ENCODE results near the gene ADD2.
"Not testable (repeated sequence)": the region's sequence is repeated elsewhere in the genome, so short reads cannot be mapped to it uniquely, and the experiment has no call there.

The ADD2 gene

DNA sequence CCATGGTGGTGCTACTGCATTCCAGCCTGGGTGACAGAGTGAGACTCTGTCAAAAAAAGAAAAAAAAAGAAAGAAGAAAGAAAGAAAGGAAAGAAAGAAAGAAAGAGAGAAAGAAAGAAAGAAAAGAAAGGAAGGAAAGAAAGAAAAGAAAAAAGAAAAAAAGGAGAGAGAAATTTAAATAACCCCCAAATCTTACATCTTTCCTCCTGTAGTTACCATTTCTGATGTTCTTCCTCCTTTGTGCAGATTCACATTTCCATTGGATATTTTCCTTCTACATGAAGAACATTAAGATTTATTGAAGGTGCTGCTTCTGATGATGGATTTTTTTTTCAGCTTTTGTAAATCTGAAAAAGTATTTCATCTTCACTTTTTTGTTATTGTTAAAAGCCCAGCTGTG, 117.0 kb downstream of the ADD2 start:
- in situ Hi-C loops (cut with MboI; ENCODE audit: low sequenced_read_pairs): loop anchor here (10.0 to 25.0 kb wide), 2 partner anchors 134 to 286 kb away; partner anchors contain the start of gene ATP6V1B1

DNA sequence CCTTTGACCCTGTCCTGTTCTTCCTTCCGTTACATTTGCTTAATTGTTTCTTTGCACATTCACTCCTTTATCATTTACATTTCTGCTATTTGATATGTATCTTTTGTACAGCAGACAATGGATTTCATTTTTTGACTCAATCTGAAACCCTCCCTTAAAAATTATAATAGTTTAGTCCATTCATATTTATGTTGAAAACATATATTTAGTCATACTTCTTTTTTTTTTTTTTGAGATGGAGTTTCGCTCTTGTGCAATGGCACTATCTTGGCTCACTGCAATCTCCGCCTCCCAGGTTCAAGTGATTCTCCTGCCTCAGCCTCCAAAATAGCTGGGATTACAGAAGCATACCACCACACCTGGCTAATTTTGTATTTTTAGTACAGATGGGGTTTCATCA, 119.0 kb downstream of the ADD2 start:
- in situ Hi-C loops (cut with MboI; ENCODE audit: low sequenced_read_pairs): loop anchor here (10.0 to 25.0 kb wide), 3 partner anchors 344 to 912 kb away; partner anchors contain the start of genes ANXA4, FAM136A and MXD1

DNA sequence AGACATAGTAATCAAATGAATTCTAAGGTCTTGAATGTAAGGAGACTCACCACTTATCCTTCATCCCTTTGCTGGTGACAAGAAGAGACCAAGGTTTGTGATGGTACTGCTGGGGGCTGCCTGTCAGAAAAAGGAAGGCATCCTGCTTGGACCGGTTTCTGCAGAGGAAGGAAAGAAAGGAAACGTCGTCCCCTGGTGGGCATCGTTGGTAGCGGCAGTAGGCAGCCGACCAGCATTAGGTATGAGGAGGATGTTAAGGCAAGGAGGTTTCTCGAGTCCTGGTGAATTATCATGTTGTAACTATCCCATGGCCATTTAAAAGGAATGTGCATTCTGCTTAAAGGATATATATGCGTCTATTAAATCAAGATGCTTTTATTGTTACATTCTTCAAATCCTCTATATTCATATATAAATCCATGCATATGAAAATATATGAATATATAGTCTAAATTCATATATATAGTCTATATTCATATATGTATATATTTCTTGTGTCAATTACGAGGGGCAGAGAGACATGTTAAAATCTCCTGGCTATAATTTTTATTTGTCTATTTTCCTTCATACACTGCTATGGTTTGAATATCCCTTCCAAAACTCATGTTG, 120.0 kb downstream of the ADD2 start:
- in situ Hi-C loops (cut with MboI; ENCODE audit: low sequenced_read_pairs): loop anchor here (10.0 to 25.0 kb wide), 3 partner anchors 343 to 911 kb away; partner anchors contain the start of genes ANXA4, FAM136A and MXD1

DNA sequence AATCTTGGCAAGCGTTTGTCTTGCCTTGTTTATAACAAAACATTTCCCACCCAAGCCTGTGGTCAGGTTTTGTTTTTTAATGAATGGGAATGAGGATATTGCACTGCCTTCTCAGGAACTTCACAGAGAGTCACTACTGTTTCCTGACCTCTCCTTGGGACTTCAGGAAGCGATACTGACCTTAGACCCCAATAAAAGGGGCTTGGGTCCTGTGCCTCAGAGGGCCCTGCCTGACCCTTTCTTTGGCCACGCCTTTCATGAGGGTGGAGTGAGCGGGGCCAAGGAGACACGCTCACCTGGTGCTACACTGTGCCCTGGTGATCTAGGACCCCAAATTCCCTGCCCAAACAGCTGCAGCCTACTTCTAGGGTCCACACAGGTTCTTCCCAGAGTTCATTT, 121.6 kb downstream of the ADD2 start:
- in situ Hi-C loops (cut with MboI; ENCODE audit: low sequenced_read_pairs): loop anchor here (10.0 to 25.0 kb wide), 3 partner anchors 342 to 909 kb away; partner anchors contain the start of genes ANXA4, FAM136A and MXD1

DNA sequence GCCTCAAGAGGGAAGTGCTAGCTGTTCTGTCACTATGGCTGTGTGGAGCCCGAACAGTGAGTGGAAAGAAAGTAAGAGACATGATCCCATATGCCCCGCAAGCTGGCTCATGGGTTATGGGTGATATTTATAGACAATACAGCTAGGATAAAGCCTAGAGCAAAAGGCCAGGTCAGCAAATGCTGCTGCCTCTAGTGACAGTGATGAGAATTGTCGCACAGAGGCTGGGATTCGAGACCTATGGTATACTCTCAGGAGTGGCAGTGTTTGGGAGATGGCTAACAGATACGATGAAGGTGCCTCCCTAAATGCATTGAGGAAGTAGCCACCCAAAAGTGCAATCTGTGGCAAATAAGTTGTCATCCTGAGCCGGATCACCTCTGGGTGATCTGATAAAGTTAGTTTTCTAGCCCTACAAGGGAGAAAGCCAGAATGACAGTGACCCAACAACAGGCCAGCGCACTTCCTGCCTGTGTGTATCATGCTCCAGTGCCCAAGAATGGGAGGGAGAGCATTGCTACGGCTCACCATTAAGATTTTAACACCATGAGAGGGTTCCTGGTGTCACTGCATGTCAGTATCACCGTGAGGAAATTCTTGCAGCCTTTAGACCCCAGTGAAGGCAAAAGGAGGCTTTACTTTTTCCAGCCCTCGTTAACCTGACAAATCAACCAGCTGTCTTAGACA, 122.1 kb downstream of the ADD2 start:
- in situ Hi-C loops (cut with MboI; ENCODE audit: low sequenced_read_pairs): loop anchor here (10.0 to 25.0 kb wide), 3 partner anchors 341 to 909 kb away; partner anchors contain the start of genes ANXA4, FAM136A and MXD1

DNA sequence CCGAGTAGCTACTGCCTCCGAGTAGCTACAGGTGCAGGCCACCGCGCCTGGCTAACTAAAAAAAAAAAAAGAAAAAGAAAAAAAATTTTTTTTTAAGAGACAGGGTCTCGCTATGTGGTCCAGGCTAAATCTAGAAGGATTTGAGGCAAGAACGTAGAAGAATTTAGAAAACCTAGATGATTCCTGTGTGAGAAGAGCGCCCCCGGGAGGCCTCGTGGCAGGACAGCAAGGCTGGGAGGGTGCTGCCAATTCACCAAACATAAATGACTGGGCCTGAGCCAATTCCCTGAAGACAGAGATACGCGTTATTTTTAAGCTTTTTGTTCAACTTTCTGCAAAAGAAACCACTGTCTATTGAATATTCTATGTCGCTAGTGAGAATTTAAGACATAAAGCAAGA, 124.3 kb downstream of the ADD2 start:
- in situ Hi-C loops (cut with MboI; ENCODE audit: low sequenced_read_pairs): loop anchor here (10.0 to 25.0 kb wide), 3 partner anchors 339 to 906 kb away; partner anchors contain the start of genes ANXA4, FAM136A and MXD1

DNA sequence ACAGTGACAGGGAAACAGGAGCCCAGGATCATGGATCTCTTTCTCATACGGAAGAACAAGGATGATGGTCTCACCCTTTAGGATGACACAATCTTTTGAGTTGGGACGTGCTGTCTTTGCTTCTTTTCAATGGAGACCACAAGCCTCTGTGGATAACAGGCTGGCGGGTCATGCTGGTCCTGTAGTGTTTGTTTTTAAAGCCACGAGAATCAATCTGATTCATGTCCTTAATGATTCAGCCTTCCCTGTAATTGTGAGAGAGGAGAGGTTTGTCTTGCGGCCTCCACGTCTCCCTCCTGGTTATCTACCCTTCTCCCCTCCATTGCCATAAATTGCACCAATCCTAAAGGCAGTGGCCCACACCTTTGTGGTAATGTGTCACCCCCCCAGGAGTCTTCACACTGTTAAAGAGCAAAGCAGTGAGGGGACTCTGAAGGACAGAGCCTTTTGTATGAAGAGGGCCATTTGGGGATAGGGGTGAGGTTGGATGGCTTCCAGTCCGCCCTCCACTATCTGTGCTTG, 126.7 kb downstream of the ADD2 start:
- in situ Hi-C loops (cut with MboI; ENCODE audit: low sequenced_read_pairs): loop anchor here (10.0 to 25.0 kb wide), 3 partner anchors 337 to 904 kb away; partner anchors contain the start of genes ANXA4, FAM136A and MXD1

DNA sequence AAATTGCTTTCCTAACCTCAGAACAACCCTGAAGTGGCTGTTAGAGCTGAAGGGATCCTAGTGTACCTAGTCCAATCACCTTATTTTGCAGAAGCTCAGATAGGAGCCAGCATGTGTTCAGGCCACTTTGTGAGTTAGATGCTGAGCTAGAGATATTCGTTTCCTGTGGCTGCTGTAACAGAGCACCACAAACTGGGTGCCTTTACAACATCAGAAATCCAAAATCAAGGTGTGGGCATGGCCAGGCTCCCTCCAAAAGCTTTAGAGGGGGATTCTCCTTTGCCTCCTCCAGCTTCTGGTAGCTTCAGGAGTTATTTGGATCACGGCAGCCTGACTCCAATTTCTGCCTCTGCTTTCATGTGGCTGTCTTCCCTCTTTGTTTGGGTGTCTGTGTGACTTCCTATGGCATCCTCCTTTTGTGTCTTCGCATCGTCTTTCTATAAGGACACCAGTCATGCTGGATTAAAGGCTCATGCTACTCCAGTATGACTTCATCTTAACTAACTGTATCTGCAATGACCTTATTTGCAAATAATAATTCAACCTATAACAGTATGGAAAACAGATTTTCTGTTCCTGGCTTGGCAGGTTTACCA, 128.1 kb downstream of the ADD2 start:
- in situ Hi-C loops (cut with MboI; ENCODE audit: low sequenced_read_pairs): loop anchor here (10.0 to 25.0 kb wide), 3 partner anchors 335 to 903 kb away; partner anchors contain the start of genes ANXA4, FAM136A and MXD1

DNA sequence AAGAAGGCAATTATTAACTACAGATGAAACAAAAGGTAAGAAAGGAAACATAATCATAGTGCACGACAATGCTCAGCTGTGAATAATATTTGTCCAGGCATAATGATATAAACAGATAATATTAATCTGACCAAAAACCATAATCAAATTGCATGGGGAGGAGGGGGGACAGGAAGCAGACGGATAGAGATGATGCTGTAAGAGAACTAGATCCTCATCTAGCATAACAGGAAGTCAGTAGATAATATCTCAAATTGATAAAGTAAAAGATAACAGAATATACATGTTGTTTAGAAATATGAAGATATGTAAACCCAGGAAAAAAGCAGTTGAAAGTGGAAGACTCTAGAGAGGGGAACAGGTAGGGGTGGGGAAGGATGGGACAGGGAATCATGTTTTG, 129.4 kb downstream of the ADD2 start:
- in situ Hi-C loops (cut with MboI; ENCODE audit: low sequenced_read_pairs): loop anchor here (25.0 kb wide), 2 partner anchors 726 to 901 kb away; partner anchors contain the start of genes ANXA4 and MXD1

DNA sequence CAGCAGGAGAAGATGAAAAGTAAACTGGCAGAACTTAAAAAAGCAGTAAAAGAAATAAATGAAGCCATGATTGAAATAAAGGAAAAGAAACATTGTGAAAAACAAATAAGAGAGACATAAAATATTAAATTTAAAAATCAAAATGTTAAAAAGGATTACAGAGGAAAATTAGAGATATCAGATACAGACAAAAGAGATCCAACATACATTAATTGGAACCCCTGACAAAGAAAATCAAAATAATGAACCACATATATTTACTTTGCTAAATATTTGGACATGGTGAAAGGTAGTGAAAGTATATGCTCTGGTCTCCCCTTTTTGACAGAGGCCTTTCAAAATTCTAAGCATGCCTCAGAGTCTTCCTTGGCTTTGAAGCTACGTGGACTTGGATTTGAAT, 134.5 kb downstream of the ADD2 start:
- in situ Hi-C loops (cut with MboI; ENCODE audit: low sequenced_read_pairs): loop anchor here (25.0 kb wide), 2 partner anchors 721 to 896 kb away; partner anchors contain the start of genes ANXA4 and MXD1

DNA sequence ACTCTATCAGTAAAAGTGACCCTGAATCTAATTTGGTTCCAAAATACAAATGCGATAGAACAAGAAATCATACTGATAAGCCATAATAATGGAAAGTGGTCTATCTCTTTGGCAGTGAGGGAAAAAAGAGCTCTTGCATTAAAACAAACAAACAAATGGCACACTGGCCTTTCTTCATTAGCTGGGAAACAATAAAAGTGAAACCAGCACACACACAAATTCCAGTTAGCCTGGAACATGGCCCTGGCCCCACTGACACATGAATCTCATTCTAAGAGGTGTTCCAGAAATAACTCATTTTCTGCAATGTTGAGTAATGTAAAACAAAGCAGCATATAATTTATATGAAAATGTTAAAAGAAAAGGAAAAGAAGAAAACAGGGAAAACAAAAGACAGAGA, 135.0 kb downstream of the ADD2 start:
- in situ Hi-C loops (cut with MboI; ENCODE audit: low sequenced_read_pairs): loop anchor here (25.0 kb wide), 2 partner anchors 721 to 896 kb away; partner anchors contain the start of genes ANXA4 and MXD1

DNA sequence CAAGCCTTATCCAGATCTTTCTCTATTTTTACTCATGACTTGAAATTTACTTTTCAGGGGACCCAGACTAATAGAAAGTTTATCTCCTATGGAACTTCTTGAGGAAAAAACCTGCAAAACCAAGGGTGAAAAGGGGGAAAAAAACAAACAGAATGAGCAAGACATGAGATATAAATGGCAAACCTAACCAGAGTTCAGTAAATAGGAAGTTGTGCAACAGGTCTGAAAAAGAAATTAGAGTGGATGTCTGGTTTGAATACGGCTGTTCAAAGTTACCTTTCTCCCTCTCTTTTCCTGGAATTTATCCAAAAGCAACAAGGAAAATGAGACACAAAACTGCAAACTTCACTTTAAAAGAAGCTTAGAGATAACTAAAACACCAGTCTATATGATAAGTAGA, 135.6 kb downstream of the ADD2 start:
- in situ Hi-C loops (cut with MboI; ENCODE audit: low sequenced_read_pairs): loop anchor here (25.0 kb wide), 2 partner anchors 720 to 895 kb away; partner anchors contain the start of genes ANXA4 and MXD1

DNA sequence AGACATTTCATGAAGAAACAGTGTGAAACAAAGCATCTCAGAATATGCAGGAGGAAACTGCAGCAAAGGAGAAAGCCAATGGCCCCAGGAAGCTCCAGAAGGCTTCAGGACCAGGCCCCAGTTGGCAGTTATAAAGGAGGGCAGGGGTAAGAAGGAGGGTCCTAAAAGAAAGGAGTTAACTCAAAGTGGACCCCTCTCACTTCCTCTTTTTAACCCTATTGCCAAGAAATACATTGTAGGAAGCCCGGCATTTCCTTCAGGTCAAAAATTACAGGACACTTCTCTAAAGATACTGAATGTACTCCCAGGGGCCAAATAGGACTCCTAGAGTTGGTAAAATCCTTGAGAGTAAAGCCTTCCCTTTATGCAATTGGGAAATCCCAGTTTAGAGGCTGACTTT, 137.2 kb downstream of the ADD2 start:
- in situ Hi-C loops (cut with MboI; ENCODE audit: low sequenced_read_pairs): loop anchor here (25.0 kb wide), 2 partner anchors 718 to 893 kb away; partner anchors contain the start of genes ANXA4 and MXD1

DNA sequence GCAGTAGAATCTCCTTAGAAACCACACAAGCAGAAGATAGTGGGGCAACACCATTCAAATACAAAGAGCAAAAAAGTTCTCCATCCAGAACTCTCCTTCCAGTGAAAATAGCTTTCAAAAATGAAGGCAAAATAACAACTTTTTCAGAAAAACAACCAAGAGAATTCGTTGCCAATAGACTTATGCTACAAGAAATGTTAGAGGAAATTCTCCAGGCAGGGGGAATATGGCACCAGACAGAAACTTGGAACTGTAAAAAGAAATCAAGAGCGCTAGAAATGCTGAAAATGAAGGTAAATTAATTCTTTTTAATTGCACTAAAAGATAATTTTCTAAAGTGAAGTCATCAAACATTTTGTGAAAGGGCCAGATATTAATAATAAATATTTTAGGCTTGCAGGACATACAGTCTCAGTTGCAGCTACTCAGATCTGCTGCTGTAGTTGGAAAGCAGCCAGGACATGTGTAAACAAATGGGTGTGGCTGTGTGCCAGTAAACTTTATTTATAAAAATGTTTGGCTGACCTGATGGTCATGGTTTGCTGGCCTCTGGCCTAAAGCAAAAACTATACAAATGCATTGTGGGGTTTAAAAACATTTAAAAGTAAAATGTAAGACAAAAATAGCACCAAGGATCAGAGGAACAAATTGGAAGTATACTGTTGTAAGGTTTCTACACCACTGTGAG, 140.6 kb downstream of the ADD2 start:
- in situ Hi-C loops (cut with MboI; ENCODE audit: low sequenced_read_pairs): loop anchor here (25.0 kb wide), 2 partner anchors 715 to 890 kb away; partner anchors contain the start of genes ANXA4 and MXD1

DNA sequence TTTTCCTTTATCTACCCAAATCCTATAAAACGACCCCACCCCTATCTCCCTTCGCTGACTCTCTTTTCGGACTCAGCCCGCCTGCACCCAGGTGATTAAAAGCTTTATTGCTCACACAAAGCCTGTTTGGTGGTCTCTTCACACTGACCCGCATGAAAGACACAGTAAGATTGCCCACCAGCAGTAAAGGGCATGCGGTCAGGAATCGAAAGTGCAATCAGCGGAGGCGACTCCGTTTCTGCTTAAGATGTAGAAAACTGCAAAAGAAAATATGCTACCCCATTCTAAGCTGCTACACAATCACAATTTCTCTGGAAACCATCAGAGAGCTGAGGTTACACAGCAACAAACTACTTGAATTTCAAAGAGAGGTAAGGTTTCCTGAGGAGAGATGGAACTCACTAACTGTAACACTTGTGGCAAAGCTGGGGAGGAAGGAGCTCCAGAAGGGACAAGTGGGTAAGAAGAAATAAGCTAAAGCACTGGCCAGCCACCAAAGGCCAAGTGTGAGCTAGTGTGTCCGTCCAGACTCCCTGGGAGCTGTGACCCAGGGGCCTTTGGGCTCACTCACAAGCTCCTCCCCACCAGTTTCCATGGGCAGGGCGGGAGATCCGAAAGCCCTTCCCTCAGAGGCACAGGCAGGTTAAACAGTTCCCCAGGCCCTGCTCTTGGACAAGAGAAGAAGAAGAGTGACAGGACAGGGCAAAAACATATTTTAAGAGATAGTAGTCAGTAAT, 141.6 kb downstream of the ADD2 start:
- in situ Hi-C loops (cut with MboI; ENCODE audit: low sequenced_read_pairs): loop anchor here (25.0 kb wide), 2 partner anchors 714 to 889 kb away; partner anchors contain the start of genes ANXA4 and MXD1

DNA sequence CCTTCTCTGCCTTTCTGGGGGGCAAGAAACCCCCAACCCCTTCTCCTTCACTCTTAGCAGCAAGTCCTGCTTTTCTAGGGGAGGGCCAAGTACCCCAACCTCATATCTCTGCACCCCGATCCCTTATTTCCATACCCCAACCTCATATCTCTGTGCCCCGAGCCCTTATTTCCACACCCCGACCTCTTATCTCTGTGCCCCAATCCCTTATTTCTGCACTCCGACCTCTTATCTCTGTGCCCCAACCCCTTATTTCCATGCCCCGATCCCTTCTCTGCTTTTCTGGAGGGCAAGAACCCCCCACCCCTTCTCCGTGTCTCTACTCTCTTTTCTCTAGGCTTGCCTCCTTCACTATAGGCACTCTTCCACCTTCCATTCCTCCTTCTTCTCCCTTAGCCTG, 146.5 kb downstream of the ADD2 start:
- in situ Hi-C loops (cut with MboI; ENCODE audit: low sequenced_read_pairs): not testable (repeated sequence)

DNA sequence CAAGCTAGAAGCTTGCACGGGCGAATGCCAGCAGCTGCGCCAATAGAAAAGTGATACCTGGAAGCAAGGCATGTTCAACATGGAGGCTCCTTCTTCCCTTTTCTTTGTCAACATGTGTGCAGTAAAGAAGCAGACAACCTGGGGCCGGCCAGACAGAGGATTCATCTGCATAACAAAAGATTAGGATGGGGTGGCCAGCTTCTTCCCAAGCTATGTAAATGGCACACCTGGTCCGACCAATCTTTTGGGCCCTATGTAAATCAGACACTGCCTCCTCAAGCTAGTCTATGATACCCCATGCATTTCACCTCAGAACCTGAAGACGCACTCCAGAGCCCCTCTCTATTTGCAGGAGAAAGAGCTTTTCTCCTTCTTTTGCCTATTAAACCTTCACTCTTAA, 148.0 kb downstream of the ADD2 start:
- in situ Hi-C loops (cut with MboI; ENCODE audit: low sequenced_read_pairs): no loop called here

DNA sequence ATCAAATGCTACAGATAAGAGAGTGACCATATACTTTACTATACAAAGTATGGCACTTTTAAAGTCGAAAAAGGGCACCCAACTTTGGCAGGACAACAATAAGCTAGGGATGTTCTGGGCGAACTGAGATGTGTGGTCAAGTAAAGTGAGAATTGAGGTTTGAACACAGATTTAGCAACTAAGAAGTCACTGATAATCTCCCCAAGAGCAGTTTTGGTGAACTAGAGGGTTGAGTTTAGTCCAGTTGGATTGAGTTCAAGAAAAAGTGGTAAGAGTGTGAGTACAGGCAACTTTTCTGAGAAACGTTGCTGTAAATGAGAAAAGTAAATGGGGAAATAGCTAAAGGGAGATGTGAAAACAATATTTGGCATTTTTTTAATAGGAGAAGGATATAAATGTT, 148.8 kb downstream of the ADD2 start:
- in situ Hi-C loops (cut with MboI; ENCODE audit: low sequenced_read_pairs): loop anchor here (10.0 kb wide), 1 partner anchor 274 kb away; no protein-coding TSS in a partner anchor

DNA sequence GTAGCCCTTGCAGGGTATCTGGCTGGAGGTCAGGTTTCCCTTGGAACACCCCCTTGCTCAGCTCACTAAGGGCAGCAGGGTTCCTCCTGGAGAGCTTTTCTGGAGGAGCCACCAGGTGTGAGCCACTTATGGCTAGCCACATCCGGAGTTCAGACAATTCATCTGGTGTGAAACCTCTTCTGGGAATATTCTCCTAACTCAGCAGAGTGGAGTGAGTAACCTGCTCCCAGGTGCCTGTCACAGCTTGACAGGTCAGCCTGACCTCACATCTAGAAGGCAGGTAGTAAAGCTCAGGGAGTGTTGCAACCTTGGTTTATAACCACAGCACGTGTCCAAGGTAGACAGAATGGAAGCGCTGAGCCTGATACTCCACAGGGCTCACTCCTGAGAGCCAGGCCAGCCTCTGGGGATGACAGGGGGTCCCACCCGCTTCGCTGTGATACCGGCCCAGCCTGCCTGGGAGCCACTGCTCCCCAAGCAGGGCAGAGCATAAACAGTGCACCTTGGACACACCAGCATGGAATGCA, 151.8 kb downstream of the ADD2 start:
- in situ Hi-C loops (cut with MboI; ENCODE audit: low sequenced_read_pairs): loop anchor here (10.0 kb wide), 1 partner anchor 271 kb away; no protein-coding TSS in a partner anchor

All from HL-60/S4 (cell line).